ENCODE measurements around the gene NDUFAF7. TPM values are rescaled to one million over a fixed set of nuclear protein-coding genes. Genes with fewer than 3 reads are reported as not detected.
"Not testable (repeated sequence)": the region's sequence is repeated elsewhere in the genome, so short reads cannot be mapped to it uniquely, and the experiment has no call there.

NDUFAF7 gene
- total RNA-seq, 1 experiment from 2014 or later = 16.7 TPM

DNA sequence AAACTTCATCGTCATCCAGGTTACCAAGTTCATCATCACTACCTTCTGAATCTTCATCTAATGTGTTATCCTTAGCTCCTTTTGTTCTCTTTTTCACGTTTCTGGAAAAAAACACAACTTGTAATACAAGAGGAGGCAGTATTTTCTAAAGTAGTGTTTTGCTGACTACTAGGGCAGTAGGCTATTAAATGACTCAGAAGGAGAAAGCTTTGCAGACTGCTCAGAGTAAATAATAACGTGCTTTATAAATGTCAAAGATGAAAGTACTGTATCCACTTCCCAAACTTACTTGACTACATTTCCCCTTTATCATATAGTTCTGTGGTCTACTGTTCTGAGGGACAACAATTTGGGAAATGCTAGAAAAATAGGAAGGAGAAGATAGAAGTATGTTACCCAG, 19.5 kb upstream of the NDUFAF7 start:
- no peak for DNase-seq (ENCODE audit: low read depth)

DNA sequence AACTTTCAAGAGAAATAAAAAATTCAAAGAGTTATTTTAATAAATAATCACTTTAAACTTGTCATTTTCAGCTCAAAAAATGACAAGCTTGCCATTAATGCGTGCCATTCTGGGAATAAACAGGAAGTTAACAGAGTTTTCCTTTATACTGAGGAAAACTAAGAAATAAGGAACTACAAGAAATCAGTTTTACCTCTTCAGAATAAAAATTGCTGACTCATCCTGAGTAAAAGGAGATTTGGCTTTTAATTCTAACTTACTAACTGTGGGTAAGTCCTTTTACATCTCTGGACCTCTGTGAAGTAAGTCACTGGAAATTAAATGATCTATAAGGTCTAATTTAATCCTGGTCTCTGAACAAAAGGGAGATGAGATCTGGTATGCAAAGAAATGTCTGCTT, 16.2 kb upstream of the NDUFAF7 start:
- DNase-seq (ENCODE audit: low read depth) = no peak

DNA sequence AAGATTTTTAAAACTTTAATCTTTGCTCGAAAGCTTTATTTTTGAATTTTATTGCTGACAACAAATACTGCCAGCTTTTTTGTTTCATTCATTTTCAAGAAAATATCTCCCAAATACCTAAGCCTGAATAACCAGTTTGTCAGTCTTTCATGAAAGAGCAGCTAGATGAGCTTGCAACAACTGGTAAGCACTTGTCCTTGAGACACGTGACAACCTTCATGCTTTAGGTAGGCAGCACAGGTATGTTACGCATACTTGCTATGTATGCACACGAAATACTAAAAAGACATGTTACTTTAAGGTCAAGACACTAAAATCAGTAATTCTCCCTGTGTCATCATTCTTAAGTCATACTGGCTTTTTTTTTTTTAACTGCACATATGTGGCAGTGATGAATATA, 12.4 kb upstream of the NDUFAF7 start:
- DNase-seq (ENCODE audit: low read depth) = no peak

DNA sequence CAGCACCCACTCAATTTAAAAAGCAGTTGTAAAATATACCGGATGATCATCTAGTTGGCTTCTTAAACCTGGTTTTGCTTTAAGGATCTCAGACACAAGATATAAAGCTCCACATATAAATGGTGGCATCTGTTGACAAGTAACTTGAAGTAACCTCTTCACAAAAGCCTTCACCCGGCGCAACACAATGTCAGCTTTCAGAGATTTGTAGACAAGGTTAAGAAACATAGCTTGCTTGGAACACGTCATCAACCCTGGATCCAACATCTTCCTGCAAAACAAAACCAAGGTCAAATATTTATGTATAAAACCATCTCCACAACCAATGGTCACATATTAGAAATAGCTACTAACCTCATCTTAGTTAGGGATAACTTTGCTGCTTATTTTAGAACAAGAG, 8.3 kb upstream of the NDUFAF7 start:
- no peak for DNase-seq (ENCODE audit: low read depth)

DNA sequence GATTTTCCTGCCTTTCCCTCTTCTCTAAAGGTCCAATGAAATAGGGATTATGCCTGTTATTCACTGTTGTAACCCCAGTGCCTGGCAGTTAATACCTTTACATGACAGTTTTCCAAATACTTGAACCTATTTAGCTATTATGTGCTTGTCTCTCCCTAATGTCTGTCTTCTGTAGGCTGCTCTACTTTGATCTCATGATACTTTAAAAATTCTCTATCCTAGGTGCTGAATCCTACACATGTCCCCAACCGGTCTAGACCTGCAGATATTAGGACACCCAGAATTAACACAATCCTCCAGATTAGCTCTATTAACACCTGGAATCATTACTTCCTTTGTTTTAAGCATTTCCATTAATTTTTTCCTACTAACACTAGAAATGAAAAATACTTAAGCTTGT, 7.4 kb upstream of the NDUFAF7 start:
- DNase-seq (ENCODE audit: low read depth) = no peak

DNA sequence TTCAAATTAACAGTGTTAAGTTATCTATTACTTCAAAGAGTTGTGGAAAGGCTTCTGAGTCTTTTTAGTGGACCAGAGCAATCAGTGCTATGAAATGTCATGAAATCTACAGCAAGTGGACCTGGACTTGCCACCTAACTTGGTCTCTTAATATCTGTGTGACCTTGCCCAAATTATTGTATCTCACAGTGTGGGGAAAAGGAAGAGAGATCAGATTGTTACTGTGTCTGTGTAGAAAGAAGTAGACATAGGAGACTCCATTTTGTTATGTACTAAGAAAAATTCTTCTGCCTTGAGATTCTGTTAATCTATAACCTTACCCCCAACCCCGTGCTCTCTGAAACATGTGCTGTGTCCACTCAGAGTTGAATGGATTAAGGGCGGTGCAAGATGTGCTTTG, 6.3 kb upstream of the NDUFAF7 start:
- DNase-seq (ENCODE audit: low read depth) = not testable (repeated sequence)

DNA sequence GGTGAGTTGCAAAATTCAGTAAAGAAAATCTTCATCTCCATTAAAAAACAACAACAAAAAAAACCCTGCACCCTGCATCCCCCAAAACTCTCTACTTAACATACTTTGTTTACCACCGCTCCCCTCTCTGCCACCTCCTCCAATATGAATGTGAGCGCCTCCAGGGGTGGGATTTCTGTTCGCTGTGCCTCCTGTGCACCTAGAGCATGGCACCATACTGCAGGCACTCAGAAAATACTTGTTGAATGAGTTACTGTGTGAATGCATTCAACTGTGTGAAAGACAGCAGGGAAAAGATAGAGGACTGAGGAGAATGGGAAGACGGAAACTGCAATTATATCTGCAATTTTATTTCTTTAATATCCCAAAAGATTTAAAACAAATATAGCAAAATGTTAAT, 4.6 kb upstream of the NDUFAF7 start:
- no peak for DNase-seq (ENCODE audit: low read depth)

DNA sequence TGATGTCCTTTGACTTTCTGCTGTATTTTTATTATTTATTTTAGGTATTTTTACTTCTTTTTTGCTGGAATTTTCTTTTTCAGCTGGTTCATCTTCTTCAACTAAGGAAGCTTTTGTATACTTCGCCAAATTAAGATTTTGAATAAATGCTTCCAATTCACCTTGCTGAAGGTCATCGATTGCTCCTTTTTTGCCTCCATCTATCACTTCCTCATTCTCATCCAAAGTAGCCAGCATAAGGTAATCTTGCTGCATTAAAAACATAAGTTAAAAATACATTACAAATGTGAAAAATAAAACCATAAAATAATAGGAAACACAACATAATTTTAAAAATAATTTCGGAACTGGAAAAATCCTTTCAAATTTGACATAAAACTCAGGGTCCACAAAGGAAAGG, 2.7 kb upstream of the NDUFAF7 start:
- no peak for DNase-seq (ENCODE audit: low read depth)

DNA sequence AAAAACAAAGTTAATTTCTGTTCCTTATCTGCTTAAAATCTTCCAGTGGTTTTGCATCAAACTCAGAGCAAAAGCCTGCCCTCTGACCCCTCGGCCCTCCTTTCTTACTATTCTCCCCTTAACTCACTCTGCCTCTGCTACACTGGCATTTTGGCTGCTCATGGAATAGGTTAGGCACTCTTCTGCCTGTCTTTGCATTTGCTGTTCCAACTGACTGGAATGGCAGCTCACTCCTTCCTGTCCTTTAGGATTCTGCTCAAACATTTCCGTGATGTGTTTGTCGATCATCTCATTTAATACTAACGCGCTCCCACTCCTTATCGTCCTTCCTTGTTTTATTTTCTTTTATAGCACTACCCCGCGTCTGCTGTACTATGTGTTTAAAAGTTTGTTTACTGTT, 877 bp upstream of the NDUFAF7 start:
- peak; percentile 30 for DNase-seq (ENCODE audit: low read depth)

DNA sequence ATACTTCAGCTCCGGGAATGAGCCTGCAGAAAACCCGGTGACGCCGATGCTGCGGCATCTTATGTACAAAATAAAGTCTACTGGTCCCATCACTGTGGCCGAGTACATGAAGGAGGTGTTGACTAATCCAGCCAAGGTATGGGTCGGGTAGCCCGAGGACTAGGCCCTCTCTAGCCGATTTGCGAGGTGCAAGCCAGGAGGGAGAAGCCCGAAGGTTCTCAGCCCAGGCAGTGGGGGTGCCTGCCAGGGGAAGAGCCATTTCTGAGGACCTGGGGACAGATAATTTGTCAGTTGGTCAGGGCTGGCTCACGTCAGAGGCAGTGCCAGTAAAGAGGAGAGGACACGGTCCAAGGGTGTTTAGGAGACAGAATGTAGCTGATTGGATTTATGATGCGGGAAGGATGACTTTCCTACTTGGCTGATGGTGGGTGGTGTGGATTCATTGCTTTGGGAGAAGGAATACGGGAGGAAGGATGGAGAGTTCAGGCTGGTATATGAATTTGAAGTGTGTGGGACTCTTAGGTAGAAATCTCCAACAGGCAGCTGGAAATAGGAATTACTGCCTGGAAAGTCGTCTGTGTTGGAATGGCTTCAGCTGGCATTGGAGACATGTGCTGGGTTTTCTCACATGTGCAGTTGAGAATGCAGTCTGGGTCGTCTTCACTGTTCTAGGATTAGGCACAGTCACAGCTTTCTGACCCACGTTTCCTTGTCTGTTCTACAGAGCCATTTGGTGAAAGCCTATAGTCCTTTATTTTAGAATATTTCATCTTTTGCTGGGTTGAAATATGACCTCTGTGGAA, 874 bp downstream of the NDUFAF7 start:
- DNase-seq (ENCODE audit: low read depth) = no peak

DNA sequence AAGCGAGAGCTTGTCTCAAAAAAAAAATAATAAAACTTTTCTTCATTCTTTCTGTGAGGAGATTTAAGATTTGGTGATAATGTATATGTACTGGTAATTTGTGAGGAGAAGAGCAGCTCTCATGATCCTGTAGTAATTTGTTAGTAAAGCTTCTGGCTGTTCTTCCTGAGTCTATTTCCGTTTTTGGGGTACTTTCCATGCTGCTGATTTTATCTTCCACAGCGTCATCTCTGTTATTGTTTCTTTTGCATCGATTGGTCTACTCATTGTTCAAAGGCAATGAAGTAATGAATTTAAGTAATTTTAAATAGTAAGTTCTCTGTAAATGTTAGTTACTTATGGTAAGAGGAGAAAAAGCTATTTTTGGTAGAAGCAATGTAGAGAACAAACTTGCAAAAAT, 12.0 kb downstream of the NDUFAF7 start:
- DNase-seq (ENCODE audit: low read depth) = no peak

DNA sequence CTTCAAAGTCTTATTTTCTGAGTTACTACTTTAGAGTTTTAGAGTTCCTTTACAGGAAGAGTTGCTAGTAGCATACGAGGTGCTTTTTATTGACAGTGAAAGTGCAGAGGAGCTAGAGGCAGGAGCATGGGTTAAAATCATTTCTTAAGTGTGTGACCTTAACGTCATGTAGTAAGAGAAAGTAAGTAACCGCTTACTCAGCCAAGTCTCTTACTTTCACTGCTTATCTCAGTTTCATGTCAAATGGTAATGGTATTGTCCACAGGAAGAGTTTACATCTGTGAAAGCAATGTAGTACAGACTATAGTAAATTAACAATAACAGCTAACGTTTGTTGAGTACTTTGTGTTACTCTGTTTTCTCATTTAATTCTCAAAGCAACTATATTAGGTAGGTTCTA, 12.6 kb downstream of the NDUFAF7 start:
- no peak for DNase-seq (ENCODE audit: low read depth)

DNA sequence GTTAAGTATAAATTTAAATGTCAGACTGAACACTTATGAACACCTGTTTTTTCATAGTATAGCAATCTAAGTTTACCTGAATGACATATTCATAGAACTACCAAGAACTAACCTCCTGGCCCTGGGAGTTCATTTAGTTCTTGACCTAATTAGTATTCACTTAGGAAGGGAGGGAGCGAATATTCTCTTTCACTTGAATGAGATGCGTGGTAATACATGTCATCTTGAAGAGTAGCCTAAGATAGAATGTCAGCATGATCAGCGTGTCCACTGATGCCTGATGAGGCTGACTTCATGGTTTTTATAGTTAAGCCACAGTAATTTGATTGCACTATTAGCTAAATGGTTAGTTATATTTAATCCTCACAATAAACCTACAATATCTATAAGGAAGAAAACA, 13.3 kb downstream of the NDUFAF7 start:
- no peak for DNase-seq (ENCODE audit: low read depth)

DNA sequence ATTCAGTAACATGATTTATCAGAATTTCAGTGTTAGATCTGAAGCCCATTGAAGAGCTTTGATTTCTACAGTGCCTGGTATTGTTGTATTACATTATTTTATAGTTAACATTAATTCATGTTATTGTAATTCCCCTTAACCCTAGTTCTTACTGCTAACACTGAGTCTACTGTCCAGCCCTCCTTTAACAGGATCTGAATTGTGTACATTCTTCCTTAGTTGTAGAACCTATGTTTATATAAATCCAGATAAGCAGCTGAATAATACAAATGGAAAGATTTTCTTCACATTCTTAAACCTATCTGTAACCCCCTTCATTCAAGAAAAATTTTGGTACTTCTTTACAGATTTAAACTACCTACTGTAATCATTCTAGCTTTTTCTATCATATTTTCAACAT, 14.7 kb downstream of the NDUFAF7 start:
- DNase-seq (ENCODE audit: low read depth) = no peak

DNA sequence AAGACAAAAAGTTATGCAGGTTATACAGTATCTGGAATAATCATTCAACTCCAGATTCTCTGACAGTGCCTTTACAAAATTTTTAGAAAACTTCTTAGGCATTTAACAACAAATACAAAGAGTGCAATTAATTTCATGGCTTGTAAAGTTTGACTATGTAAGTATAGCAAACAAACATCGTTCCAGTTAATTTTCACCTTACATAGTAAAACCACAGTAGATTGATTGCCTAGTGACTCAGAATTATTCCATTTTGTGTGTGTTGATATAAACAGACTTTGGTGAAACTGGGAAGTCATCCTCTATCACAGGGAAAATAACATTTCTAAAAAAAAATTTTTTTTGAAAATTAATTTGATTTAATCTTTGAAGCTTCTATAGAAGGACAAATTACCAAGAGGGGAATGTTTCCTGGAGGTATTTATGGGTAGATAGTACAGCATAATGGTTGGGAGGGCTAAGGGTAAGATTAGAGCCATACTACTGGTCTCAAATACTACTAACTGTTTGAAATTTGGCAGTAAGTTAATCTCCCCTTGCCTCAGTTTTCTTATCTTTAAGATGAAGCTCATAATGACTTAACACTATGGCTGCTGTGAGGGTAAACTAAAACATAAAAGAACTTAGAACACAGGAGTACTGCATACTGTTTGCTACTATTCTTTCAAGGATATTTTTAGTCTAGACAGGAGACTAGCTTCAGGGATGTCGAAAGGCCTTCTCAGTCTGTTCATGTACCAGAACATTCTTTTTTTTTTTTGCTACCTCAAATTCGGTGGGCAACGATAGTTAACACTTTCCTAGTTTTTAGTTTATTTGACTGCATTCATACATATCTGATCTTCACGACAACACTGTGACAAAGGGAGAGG, 19.6 kb downstream of the NDUFAF7 start:
- DNase-seq (ENCODE audit: low read depth) = peak; percentile 4

DNA sequence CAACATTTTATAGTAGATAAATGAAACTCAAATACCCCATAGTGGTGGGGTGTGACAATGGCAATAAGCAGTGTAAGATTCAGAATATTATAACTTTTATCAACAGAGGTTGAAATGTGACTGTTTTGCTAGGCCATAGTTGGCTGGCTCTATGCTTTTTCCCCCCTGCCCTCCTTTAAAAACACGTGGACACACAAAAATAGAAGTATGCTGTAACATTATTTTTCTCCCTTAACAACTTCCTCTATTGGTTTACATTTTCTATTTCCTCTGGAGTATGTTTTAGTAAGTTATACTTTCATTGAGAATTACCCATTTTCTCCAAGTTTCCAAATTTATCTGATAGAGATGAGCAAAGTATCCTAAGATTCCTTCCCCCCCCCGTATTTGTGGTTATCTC, 31.1 kb downstream of the NDUFAF7 start:
- DNase-seq (ENCODE audit: low read depth) = no peak

DNA sequence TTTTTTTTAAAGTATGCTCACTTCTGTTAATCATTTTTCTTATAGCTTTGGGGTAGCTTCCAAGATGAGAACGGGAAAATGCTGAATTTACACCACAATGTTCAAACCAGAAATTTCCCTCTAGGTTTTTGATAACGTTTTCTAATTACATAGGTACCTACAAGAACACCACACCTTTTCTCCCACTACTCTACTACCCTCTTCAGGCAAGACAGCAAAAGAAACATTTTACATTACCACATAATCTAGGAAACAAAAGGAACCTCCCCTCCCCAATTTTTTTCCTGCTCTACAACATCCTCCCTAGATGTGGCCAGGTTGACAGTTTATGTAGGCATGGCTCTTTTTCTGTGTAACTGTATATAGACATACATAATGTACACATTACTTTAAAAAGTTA, 32.4 kb downstream of the NDUFAF7 start:
- no peak for DNase-seq (ENCODE audit: low read depth)

DNA sequence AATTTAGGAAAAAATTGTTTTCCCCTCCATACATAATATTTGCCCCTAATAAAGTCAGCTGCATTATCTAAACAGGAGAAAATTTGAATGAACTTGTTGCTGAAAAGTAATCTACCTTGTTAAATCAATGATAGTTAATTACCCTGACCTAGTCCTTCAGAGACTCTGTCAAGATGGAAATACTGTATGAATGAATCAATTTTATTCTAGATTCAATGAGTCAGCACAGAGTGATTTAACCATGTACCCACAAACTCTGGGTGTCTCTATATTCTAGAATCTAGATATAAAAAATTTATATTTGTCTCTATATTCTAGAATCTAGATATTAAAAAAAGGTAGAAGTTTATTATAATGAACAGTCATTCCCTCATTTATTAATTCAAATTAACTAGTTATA, 36.2 kb downstream of the NDUFAF7 start:
- peak; percentile 3 for DNase-seq (ENCODE audit: low read depth)

DNA sequence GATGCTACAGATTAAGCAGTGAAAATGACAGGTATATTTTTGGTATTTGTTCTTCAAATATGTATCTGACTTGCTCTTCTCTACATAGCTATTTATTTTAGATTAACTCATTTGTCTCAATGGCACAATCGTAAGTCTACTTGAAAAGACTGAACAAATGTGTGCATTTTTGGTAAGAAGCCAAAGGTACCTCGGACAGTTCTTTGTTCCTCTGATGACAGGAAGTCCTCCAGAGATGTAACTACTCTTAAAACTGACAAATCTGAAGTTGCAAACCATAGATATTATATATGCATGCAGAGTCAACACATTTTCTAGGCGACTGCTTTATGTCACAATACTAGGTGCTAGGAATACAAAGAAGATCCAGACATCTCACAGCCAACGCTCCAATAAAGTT, 36.7 kb downstream of the NDUFAF7 start:
- no peak for DNase-seq (ENCODE audit: low read depth)

DNA sequence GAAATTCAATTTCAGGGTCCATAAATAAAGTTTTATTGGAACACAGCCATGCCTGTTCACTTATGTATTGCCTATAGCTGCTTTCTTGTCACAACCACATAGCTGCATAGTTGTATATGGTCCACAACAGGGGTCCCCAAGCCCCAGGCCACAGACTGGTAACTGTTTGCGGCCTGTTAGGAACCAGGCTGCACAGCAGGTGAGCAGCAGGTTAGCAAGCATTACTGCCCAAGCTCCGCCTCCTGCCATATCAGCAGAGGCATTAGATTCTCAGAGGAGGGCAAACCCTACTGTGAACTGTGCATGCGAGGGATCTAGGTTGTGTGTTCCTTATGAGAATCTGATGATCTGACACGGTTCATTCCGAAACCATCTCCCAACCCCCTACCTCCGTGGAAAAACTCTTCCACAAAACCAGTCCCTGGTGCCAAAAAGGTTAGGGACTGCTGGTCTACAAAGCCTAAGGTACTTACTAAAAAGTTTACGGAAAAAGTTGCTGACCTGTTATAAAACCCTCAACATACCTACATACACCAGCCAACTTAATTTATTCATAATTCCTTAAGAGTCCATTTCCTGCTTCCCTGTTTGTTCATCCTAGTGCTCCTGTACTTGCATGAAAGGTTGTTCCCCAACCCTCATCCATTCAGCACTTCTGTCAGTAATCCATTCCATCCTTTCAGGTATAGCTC, 40.1 kb downstream of the NDUFAF7 start:
- no peak for DNase-seq (ENCODE audit: low read depth)

DNA sequence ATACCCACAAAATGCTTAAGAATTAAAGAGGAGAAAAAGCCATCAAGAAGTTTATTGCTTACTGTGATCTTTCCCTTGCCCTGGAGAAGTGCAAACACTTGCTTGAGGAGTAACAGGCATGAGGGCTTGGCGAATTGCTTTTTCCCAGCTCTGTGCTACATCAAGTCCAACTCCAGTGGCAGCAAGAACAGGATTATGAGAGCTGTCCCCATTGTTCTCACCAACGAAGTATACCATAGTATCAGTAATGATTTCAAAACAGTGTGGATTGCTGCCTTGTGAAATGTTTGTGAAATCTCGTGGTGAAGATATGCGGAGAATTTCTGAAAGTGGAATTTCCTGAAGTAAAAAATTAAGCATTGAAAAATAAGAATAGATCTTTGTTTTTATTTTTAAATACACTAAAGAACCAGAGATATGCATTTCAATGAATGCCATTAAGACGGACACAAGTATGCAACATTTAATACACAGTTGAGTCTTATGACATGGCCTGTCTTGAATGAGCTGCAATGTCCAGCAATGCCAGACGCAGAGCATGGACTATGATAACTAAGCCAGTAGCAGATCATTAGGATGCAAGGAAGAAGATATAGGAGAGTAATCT, 43.0 kb downstream of the NDUFAF7 start:
- no peak for DNase-seq (ENCODE audit: low read depth)

DNA sequence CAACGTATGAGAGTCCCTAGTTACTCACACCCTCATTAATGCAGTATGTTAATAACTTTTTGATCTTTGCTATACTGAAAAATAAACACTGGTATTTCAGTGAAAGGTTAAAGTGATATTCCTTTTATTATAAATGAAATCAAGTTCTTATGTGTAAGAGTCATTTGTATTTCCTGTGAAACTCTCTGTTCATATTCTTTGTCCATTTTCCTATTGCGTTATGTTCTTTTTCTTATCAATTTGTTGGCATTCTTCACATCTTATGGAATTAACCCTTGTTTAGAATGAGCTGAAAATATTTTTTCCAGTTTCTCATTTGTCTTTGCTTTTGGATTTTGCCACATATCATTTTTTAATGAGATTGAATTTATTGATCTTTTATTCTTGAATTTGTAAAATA, 44.8 kb downstream of the NDUFAF7 start:
- no peak for DNase-seq (ENCODE audit: low read depth)

Data from M059J (cell line).